NCI-H524 treated with DMSO at 0.1 percent for 48 hours (cell line): ENCODE data around the gene OR8G5.
"Not testable (repeated sequence)": the region's sequence is repeated elsewhere in the genome, so short reads cannot be mapped to it uniquely, and the experiment has no call there.

Experiments used
- DNase-seq: peaks from one replicate; lab custom pipeline; 2025; lab: John Stamatoyannopoulos, UW

Gene OR8G5

GRCh38 chr11:124256076-124256475 is at the start of gene OR8G5:
Gene OR8G5, plus strand, starts transcription at chr11:124256376. Its CDS starts 8,556 bp downstream, at chr11:124264932.
- DNase-seq: no peak

GRCh38 chr11:124207102-124207792 is 48.9 kb upstream of the OR8G5 start:
- no peak for DNase-seq

GRCh38 chr11:124209824-124210357 is 46.3 kb upstream of the OR8G5 start:
- no peak for DNase-seq

- no peak for DNase-seq
These were observed 45.8 kb upstream of the OR8G5 start for GRCh38 chr11:124210421-124210820.

GRCh38 chr11:124211321-124211720 is 44.9 kb upstream of the OR8G5 start:
- DNase-seq: no peak

GRCh38 chr11:124214027-124214426 is 42.1 kb upstream of the OR8G5 start:
- no peak for DNase-seq

- no peak for DNase-seq
These were observed 37.0 kb upstream of the OR8G5 start for GRCh38 chr11:124219126-124219525.

GRCh38 chr11:124222407-124222806 is 33.8 kb upstream of the OR8G5 start:
- no peak for DNase-seq

GRCh38 chr11:124224618-124225423 is 31.4 kb upstream of the OR8G5 start:
- DNase-seq: not testable (repeated sequence)

GRCh38 chr11:124225471-124225870 is 30.7 kb upstream of the OR8G5 start:
- DNase-seq: no peak

GRCh38 chr11:124233376-124233775 is 22.8 kb upstream of the OR8G5 start:
- DNase-seq: no peak

- DNase-seq: no peak
These were observed 17.7 kb upstream of the OR8G5 start for GRCh38 chr11:124238512-124238911.

- DNase-seq: no peak
These were observed 15.4 kb upstream of the OR8G5 start, which contains the start of gene OR8G1 for GRCh38 chr11:124240621-124241397. Gene OR8G1, plus strand, starts transcription at chr11:124241095. Its CDS starts 8,581 bp downstream, at chr11:124249676.

GRCh38 chr11:124249869-124250268 is 6.3 kb upstream of the OR8G5 start:
- not testable (repeated sequence) for DNase-seq

GRCh38 chr11:124265041-124265440 is 8.9 kb downstream of the OR8G5 start:
- not testable (repeated sequence) for DNase-seq

- peak; percentile 44 for DNase-seq
These were observed 14.7 kb downstream of the OR8G5 start for GRCh38 chr11:124270886-124271285.

- no peak for DNase-seq
These were observed 17.8 kb downstream of the OR8G5 start for GRCh38 chr11:124274000-124274399.

- no peak for DNase-seq
These were observed 19.9 kb downstream of the OR8G5 start for GRCh38 chr11:124276081-124276480.

- no peak for DNase-seq
These were observed 21.0 kb downstream of the OR8G5 start for GRCh38 chr11:124277207-124277606.

- no peak for DNase-seq
These were observed 21.6 kb downstream of the OR8G5 start for GRCh38 chr11:124277804-124278203.

- no peak for DNase-seq
These were observed 22.1 kb downstream of the OR8G5 start for GRCh38 chr11:124278261-124278660.
